Measurements from ENCODE around the gene PLA2G4B.

The PLA2G4B gene

DNA sequence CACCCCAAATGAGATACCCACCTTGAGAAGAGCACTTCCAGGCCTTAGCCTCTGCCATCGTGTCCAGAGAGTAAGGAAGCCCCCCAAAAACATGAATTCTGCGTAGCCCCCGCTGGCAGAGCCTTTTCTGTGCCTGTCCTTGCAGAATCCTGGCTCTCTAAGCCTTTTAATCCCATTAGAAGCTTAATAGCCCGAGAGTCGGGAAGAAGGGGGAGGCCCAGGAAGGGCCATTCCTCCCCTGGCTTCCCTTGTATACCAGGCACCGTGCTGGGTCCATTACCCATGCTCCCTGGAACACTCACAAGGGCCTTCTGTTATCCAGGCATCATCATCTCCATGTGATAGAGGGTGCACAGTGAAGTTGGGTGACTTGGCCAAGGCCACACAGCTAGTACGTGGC lies 48.1 kb downstream of the PLA2G4B start:
- no peak for DNase-seq (ENCODE audit: low spot score)

DNA sequence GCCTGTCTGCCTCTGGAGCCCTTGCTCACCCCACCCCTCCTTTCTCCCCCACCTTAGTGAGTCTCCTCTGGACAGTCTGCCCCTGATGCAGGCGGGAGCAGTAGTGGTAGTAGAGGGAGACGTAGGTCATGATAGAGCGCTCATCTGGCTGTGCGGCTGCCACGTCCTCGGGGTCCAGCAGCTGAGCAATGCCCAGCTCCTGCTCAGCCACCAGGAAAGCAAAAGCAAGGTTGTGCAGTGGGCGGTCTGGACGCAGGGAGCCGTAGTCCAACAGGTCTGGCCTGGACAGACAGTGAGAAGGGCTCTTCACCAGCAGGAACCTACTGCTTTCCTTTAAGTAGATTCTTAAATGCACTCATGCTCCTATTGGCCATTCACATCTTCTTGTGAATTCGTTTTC lies 48.5 kb downstream of the PLA2G4B start:
- no peak for DNase-seq (ENCODE audit: low spot score)

DNA sequence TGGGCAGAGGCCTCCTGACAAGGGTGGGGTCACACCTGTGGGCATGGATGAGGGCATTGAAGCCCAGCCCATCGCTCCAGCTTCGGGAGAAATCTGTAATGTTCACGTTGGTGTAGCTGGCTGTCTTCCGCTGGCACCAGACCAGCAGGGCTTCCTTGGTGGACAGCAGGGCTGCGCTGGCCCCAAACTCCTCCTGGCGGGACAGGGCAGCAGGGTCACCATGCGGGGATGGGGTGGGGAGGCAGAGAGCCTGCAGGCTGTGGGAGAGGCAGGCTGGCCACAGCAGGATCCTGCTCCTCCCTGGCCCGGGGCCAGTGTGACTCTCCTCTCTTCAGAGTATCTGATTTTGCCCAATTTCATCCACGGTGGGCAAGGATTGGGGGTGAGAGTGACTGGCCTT lies 49.2 kb downstream of the PLA2G4B start:
- DNase-seq (ENCODE audit: low spot score), result no peak

DNA sequence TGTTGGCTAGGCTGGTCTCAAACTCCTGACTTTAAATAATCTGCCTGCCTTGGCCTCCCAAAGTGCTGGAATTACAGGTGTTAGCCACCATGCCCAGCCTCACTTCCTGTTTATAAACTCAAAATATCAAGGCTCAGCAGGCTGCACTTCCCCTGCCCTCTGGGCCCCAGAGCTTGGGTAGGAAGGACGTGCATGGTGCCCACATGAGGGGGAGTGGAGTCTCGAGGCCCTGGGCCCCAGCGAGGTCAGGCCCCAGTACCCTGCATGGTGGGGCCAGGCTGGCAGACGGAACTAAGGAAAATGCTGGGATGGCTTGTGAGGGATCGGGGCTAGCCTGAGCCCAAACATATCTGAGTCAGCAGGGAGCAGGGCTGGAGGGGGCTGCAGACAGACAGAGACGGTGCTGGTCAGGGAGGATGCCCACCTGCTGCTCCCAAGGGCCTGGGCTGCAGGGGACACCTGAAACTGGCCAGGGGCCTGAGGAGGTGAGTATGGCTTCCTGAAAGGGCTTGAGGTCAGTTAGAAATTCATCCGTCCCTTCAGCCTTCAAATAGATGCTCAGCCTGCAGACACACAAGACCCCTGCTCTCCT lies 50.1 kb downstream of the PLA2G4B start:
- no peak for DNase-seq (ENCODE audit: low spot score)

DNA sequence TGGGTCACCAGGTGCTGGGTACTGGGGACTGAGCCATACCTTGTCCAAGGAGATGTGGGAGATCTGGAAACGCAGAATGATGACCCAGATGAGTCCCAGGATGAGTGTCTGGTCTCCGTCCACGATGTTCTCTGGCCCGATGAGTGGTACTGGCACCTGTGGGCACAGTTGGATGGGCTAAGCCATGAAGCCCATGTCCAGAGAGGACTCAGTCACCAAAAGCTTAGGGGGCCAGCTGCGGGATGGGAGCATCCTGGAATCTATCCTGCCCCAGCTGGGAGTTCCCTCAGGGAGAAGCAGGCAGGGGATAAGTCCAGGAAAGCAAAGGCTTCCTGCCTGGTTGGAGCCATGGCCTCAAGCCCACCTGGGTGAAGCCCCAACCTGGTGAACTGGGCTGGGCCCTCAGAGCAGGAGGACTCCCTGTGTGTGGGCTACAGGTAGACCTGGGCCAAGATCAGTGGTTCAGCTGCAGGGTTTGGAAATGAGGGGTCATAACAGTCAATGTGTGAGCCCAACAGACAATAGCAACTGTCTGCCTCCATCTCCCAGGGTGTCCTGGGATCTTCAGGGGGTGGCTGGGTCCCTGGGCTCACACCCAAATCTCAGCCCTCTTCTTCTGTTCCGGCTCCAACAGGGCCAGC lies 51.5 kb downstream of the PLA2G4B start:
- DNase-seq (ENCODE audit: low spot score), result no peak

DNA sequence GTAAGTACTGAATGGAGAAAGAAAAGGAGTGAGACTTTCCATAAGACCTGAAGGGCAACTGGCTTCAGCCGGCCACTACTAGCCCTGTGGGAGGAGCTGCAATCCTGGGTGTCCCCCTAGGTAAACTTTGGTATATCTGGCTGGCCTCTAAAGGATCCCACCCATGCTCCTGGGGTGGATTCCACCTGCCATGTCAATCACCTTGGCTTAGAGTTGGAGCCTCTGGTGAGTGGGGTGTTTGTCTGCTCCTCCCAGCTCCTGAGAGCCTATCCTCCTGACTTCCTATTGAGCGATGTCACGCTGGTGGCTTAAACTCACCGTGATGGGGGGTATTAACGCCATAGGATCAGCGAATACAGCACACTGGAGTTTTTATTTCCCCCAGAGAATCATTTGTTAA lies 52.6 kb downstream of the PLA2G4B start:
- DNase-seq (ENCODE audit: low spot score), result no peak

DNA sequence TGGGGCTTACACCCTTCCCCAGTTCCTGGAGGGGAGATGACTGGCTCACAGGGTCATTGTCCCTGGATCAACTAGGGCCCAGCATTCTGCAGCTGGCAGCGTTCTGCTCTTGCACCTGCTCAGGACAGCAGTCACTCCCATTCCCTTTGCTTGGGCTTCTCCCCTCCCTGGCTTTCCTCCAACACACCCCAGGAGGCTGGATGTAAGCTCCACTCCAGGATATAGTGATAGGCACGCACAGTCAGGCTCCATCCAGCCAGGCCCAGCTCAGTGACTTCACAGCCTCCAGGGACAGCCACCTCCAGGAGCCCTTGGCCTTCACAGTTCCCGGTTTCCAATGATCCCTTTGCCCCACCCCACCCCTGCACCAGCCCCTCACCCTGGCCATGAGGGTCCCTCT lies 53.3 kb downstream of the PLA2G4B start:
- no peak for DNase-seq (ENCODE audit: low spot score)

DNA sequence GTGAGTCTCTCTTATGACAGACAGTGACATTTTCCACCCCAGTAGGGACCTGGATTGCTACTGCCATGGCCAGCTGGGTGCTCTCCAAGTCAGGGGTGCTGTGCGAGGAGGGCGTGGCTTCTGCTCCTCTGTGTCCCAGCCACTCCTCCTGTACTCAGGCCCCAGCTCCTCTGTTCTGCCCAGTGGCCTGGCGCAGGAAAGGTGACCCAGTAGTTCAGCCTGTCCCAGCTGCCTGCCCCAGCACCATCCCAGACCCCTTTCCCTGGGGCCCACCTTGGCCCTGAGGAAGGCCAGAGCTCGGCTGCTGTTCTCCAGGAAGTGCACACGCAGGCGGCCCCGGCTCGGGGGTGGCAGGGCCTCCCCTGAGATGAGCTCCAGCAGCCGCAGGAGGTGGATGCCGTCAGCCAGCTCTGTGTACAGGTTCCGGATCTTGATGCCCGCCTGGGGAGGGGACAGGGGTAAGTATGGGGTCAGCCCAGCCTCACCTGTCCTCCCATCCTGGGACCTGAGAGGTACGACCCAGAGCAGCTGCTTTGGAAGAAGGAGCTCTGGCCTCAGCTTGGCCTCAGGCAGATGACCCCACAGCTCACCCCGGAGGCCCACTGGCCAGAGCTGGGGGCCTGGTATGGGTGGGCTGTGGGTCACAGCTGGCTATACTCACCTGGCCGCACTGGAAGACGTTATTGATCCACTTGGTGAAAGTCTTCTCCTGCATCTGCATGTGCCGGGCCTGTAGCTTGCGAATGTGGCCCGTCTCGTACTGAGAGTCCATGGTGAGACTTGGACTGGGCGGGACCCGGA lies 54.2 kb downstream of the PLA2G4B start:
- DNase-seq (ENCODE audit: low spot score), result no peak

DNA sequence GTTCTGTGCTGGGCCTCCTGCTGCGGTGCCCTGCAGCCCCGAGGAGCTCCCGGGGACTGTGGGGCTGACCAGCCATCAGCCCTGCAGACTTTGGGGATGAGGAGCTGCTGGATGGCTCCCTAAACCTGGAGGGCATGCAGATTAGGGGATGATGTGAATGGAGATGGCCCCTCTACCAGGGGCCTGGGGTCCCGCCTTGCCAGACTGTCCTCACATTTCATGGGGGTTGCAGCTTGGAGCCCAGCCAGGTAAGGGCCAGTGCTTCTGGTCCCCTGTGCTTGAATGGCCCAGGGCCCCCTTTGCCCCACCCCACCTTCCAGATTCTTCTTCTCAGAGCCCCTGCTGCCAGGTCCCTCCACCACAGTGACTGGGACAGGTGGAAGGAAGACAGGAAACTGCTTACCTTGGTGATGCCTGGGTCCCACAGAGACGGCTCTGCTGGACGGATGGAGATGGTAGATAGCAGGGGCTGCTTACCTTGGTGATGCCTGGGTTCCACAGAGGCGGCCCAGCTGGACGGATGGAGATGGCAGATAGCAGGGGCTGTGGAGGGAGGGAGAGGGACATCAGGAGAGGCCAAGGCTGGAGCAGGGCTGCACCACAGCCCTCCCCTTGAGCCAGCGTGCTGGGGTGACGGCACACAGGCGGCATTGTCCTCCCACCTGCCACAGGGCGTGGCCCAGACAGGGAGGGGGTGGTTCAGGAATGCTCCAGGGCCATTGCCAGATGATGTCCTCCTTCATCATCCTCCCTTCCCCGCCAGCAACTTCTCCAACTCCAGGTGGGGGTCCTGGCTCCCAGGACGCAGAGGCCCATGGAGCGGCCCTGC lies 55.0 kb downstream of the PLA2G4B start, which contains the start of gene SPTBN5:
TSS of gene SPTBN5 (minus strand) at position 632 of the 829 bp plus-strand sequence. CDS start at position 76, 556 bp downstream.
- DNase-seq (ENCODE audit: low spot score), result no peak

DNA sequence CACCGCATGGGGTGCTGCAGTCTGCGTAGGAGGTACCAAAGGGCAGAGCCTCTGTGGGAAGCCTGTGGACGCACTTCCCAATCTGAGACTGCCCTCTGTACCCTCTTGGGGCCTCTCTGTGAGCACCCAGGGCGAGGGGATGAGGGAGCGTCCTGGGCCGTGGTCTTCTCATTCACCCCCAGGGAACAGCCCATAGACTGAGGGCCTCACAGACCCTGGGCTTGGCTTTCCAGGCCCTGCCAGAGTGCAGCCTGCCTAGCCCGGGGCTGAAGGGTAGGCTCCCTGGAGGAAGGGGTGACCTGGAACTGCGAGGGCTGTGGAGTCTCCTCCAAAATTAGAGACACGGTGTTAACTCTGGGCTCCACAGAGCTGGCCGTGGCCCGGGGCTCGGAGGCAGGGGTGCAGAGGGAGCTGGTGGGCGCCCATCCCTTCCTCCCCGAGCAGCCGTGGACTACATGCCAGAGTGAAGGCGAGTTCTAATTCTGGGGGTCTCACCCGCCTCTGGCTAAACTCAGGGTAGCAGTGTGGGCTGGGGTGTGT lies 55.7 kb downstream of the PLA2G4B start:
- DNase-seq (ENCODE audit: low spot score), result no peak

DNA sequence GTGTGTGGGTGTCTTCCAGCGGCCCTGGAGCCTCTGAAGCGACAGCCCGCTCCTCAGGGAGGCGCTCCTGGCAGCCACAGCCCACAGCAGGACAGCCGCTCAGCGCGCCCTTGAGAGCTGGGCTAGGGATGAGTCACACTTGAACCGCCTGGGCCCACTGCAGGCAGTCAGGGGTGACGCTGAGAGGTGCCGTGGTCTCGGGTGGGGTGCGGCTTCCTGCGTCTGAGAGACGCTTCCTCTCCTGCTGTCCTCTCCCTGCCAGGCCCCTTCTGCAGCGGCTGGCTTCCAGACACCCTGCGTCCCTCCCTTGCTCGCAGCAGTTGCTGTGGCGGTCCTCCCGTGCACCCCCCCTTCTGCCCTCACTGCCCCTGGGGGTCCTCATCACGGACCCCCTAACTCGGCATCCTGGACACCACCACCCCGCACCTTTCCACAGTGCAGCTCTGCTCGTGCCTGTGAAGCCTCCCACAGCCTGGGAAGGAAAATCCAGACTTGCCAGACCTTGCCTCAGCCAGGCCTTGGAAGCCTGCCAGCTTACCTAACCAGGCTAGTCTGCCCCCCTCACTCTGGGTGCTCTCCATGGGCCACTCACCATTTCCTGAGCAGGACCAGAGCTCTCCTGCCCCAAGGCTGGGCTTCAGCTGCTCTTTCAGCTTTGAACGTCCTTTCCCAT lies 56.3 kb downstream of the PLA2G4B start:
- peak; percentile 22 for DNase-seq (ENCODE audit: low spot score)

DNA sequence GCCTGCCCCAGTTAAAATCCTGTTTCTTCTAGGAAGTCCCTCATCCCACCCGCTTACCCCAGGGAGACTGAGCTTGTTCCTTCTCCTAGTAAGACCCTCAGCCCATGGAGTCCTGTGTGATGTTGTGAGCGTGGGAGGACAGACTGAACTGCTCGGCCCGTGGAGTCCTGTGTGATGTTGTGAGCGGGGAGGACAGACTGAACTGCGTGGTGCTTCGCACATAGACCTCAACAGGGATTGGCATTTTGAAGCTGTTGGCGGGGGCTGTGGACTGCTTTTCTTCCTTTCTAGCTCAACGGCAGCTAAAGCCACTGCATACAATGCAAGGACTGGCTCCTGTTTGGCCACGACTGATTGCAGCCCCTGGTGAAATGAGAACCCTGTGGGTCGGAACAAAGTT lies 56.8 kb downstream of the PLA2G4B start:
- no peak for DNase-seq (ENCODE audit: low spot score)

DNA sequence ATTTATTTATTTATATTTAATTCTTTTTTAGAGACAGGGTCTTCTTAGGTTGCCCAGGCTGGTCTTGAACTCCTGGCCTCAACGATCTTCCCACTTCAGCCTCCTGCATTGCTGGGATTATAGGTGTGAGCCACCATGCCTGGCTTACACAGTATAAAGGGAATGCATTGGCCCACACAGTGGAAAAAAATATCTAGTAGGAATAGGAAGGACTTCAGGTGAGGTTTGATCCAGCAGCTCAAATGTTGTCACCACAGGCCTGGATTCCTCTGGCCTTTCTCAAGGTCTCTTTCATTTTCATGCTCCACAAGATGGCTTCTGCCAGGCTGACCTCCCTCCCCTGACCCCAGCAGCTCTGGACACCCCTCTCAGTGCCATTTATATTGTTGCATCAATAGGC lies 57.3 kb downstream of the PLA2G4B start:
- DNase-seq (ENCODE audit: low spot score), result no peak

DNA sequence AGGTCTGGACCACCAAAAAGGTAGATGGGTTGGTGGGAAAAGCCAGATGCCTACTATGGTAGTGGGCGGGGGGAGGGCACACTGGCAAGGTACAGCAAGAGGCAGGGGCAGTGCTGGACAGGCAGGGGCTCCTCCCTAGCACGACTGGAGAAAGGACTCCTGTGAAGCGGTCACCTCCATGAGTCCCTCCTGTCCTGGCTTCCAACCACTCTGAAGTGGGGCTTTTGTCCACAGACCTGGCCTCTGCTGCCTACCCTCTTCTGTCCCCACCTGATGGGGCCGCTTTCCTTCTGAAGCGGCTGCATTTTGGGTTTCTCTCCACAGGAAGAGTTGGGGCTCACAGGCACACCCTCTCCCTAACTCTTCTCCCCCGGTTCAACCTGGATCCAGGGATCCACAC lies 57.9 kb downstream of the PLA2G4B start:
- no peak for DNase-seq (ENCODE audit: low spot score)

DNA sequence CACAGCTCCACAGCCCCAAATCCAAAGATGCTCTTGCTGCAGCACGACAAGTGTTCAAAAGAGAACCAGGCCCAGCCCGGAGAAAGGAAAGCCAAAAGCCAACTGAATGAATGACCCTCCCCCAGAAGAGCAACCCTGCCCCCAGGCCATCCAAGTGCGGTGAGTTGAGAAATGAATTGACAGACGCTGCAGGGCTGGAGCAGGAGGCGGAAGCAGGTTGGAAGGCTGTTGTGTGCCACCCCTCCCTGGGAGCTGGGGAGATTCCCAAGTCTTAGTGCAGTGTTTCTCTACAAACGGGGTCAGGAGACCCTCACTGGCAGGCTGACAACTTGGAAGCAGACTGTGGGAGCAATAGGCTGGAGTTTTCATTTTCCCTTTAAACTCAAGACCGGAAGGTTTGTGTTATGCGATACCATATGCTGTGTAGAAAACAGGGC lies 58.7 kb downstream of the PLA2G4B start:
- DNase-seq (ENCODE audit: low spot score), result no peak

Data from pons (tissue), 1 donor.